ENCODE results near the gene MT3.
"Not testable (repeated sequence)": the region's sequence is repeated elsewhere in the genome, so short reads cannot be mapped to it uniquely, and the experiment has no call there.

The MT3 gene

GRCh38 chr16:56580391-56581048 is 8.8 kb upstream of the MT3 start:
- DNase-seq (ENCODE audit: low spot score), result no peak
- no peak for TF ChIP-seq CTCF (IDR thresholded peaks at IDR 0.05; ENCODE audit: extremely low read depth, missing control alignments)

DNA sequence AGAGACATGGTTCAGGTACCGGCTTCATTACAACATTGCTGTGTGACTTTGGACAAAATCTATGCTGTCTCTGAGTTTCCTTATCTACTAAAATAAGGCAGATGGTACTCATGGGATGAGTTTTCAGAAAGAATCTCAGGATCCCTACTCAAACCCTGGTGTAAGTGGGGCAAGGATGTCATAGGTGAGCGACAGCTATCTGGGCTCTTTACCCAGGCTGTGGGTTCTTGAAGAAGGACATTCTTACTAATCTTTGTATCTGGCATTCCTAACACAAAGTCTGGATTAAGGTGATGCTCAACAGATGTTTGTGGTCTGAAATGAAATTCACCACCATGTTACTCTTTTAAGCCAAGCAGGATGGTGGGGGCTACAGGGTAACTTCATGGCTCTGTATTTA is 6.4 kb upstream of the MT3 start:
- not testable (repeated sequence) for DNase-seq (ENCODE audit: low spot score)

DNA sequence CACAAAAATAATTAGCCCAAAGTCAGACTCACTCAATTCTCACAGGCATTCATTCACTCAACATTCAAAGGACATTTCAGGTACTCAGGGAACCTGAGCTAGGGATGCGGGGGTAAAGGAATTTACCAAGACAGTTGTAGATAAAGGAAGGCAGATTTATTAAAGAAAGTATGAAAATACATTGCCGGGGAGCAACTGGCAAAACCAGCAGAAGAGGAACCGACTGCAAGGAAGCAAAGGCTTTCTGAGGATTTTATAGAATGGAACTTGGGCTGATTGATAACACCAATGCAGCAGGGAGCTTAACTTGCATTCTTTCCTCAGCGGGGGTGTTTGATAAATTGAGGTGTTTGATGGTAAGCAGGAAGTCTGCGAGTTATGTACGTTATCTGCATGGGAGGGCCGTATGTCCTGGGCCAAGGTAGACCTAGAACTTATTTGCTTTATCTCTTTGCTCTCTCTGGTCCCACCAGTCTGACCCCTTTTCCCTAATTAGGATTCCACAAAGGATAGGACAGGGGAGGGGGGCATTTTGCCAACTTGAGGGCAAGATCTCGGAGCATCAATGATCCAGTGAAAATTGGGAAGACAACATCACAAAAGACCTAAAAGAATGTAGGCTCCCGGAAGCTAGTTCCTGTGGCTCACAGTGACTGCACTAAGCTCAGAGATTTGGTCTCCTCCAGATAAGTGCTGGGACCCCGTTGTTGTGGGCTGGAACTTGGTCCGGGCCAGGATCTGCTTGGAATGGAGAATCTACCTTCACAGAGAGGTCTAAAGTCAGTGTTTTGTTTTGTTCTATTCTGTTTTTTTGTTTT is 5.8 kb upstream of the MT3 start:
- TF ChIP-seq CTCF (IDR thresholded peaks at IDR 0.05; ENCODE audit: extremely low read depth, missing control alignments), result no peak

DNA sequence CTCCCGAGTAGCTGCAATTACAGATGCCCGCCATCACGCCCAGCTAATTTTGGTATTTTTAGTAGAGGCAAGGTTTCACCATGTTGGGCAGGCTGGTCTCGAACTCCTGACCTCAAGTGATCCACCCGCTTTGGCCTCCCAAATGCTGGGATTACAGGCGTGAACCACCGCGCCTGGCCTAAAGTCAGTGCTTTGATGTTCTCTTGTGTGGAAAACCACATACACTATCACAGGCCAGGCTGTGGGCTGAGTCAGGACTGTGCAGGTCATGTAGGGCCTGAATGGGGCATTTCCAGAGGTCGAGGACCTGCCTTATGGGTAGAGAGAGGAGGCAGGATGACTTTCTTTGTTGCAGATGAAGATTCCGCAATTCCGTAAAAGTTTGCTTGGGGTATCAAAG is 5.1 kb upstream of the MT3 start:
- TF ChIP-seq CTCF (IDR thresholded peaks at IDR 0.05; ENCODE audit: extremely low read depth, missing control alignments), result no peak
- DNase-seq (ENCODE audit: low spot score), result no peak

More for the DNA sequence above, 5.8 kb upstream of the MT3 start:
- no peak for DNase-seq (ENCODE audit: low spot score)

DNA sequence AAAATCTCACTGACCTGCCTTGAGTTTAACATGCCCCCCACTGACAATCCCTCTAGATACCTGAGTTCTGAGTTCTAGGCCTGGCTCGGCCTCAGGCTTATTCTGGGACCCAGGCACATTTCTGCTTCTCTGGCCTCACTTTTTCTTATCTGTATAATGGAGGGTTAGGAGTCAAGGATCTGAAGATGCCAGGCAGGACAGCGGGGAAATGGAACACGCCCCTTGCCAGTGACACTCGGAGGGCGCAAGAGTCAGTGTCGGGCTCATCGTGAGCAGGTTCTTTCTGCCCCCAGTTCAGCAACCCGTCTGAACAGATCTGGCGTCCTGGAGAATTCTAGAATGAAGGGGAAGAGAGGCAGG is 567 bp upstream of the MT3 start:
- TF ChIP-seq CTCF (IDR thresholded peaks at IDR 0.05; ENCODE audit: extremely low read depth, missing control alignments), result no peak
- no peak for DNase-seq (ENCODE audit: low spot score)

DNA sequence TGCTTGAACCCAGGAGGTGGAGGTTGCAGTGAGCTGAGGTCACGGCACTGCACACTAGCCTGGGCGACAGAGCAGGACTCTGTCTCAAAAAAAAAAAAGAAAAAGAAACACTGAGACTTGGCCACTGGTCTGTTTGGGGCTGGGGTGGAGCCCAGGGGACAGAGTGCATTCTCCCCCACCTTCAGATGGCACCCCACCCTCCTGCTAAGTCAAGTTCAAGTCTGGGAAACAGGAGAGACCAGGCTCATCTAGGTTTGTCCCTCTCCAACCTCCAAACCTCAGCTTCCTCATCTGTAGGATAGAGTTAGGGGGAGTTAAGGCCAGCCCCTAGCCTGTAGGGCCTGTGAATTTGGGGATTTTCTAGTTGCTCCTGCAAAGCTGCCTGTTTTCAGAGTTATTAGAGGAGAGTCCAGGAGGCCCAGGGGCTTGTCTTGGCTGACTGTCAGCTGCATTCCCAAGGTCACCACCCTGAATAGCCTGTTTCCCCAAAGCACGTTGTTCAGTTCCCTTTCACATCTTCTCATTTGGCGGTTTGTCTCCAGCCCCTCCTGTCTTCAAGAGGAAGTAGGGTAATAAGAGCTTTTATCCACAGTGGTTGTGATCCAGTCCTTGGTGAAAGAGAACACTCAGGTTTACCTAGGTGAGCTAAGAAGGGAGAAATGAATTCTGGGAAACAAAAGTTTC is 2.2 kb downstream of the MT3 start:
- no peak for DNase-seq (ENCODE audit: low spot score)

More for the DNA sequence above, 2.2 kb downstream of the MT3 start:
- TF ChIP-seq CTCF (IDR thresholded peaks at IDR 0.05; ENCODE audit: extremely low read depth, missing control alignments), result no peak
